Chondrocyte (in vitro differentiated cells): Measurements from ENCODE around the gene NCR3LG1. TPM values are rescaled to one million over a fixed set of nuclear protein-coding genes. Genes with fewer than 3 reads are reported as not detected.

Experiments
- DNase-seq: peaks from one replicate; pipeline ENCODE4 v3.0.0; 2021; ENCODE audit warnings: mixed read lengths, low spot score
- H3K27ac Mint-ChIP-seq: one replicate; pipeline ENCODE4 v1.8.0; 2021; ENCODE audit warnings: mild to moderate bottlenecking, moderate library complexity, mixed read lengths; ENCODE audit not compliant: unreplicated experiment
- H3K27me3 Mint-ChIP-seq: 2 replicates; pipeline ENCODE4 v1.8.0; 2021; ENCODE audit warnings: low read depth, mixed read lengths
- H3K36me3 Mint-ChIP-seq: 2 replicates; pipeline ENCODE4 v1.8.0; 2021; ENCODE audit warnings: low read depth, mixed read lengths
- H3K4me1 Mint-ChIP-seq: 2 replicates; pipeline ENCODE4 v1.8.0; 2021; ENCODE audit warnings: low read depth, mild to moderate bottlenecking, mixed read lengths
- H3K4me3 Mint-ChIP-seq: one replicate; pipeline ENCODE4 v1.8.0; 2021; ENCODE audit warnings: mild to moderate bottlenecking, moderate library complexity, mixed read lengths; ENCODE audit not compliant: unreplicated experiment
- H3K9me3 Mint-ChIP-seq: 2 replicates; pipeline ENCODE4 v1.8.0; 2021; ENCODE audit warnings: low read depth, mixed read lengths
- total RNA-seq: library from RNA; stranded (reverse); gene quantifications from 3 replicates; pipeline ENCODE4 v1.2.1, GENCODE V29; 2021
- TF ChIP-seq, protein P1 (sequence below): fragments of 200-600 bp; sonication (generic); IDR thresholded peaks from 2 replicates; pipeline ENCODE4 v1.5.0; 2021; ENCODE audit warnings: antibody characterized with exemption, mild to moderate bottlenecking, moderate library complexity

NCR3LG1 gene
- total RNA-seq, 1 donor from 2014 or later: 9.4 TPM

GRCh38 chr11:17405232-17406005, 53.8 kb downstream of the NCR3LG1 start:
- Mint-ChIP-seq H3K4me3 (peak overlapping the region; percentile 45), H3K9me3 (peaks cover 5% of the 10 kb centered on the region), H3K4me1 (peaks cover 10% of the 10 kb centered on the region), H3K36me3 (no peaks in the 10 kb centered on the region), H3K27me3 (peaks cover 4% of the 10 kb centered on the region), H3K27ac (peak overlapping the region; percentile 75)
- peak; percentile 71 for DNase-seq
- TF ChIP-seq, protein P1, sequence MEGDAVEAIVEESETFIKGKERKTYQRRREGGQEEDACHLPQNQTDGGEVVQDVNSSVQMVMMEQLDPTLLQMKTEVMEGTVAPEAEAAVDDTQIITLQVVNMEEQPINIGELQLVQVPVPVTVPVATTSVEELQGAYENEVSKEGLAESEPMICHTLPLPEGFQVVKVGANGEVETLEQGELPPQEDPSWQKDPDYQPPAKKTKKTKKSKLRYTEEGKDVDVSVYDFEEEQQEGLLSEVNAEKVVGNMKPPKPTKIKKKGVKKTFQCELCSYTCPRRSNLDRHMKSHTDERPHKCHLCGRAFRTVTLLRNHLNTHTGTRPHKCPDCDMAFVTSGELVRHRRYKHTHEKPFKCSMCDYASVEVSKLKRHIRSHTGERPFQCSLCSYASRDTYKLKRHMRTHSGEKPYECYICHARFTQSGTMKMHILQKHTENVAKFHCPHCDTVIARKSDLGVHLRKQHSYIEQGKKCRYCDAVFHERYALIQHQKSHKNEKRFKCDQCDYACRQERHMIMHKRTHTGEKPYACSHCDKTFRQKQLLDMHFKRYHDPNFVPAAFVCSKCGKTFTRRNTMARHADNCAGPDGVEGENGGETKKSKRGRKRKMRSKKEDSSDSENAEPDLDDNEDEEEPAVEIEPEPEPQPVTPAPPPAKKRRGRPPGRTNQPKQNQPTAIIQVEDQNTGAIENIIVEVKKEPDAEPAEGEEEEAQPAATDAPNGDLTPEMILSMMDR: peak; percentile 24

DNA sequence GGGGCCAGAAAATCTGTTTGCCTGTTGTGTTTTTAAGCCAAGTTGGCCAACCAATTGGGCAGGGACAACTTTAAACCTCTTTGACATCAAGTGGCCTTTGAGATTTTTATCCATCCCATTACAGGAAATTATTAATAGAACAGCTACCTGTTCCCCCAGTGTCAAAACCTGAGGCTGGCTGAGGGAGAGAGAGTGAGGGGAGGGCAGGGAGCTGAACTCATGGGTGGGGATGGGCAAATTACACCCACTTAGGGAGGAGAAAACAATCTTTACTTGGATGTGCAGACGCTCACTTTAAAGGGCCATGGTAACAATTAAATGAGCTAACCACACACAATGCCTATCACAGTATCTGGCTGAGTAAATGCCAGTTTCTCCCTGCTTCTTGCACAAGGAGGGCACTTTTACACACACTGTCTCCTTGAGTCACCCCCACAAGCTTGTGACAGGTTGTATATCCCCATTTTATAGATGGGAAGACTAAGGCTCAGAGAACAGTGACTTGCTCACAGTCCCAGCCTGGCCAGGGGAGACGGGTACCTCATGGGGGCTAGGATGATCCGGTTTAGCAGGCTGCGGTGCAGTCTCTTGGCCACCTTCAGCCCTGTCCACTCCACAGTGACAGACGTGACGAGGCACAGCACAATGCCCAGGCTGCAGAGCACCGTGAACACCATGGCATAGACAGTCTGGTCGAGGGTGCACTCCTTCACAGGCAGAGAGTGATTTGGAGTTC, 54.6 kb downstream of the NCR3LG1 start:
- Mint-ChIP-seq H3K27ac (peak overlapping the region; percentile 75), H3K9me3 (peaks cover 5% of the 10 kb centered on the region)

DNA sequence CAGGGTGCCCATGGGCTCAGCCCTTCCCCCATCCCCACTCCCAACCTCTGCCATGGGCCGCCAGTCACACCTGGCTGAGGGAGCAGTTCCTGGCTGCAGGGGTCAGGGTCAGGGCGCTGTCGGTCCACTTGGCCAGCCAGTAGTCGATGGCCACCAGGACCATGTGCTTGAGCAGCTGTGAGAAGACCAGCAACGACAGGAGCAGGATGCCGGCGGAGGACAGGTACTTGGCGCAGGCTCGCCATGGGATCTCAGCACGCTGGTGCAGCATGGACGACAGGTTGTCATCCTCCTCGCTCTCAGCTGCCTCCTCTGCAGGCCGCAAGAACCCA, 55.2 kb downstream of the NCR3LG1 start:
- peaks cover 5% of the 10 kb centered on the region for H3K9me3 Mint-ChIP-seq
- TF ChIP-seq, protein P1: no peak
- peaks cover 8% of the 10 kb centered on the region for H3K27me3 Mint-ChIP-seq
- no peaks in the 10 kb centered on the region for H3K36me3 Mint-ChIP-seq
- no peak overlapping the region for H3K4me3 Mint-ChIP-seq
- H3K27ac Mint-ChIP-seq: no peak overlapping the region
- peaks cover 10% of the 10 kb centered on the region for H3K4me1 Mint-ChIP-seq
- peak; percentile 86 for DNase-seq

More for the DNA sequence above, 54.6 kb downstream of the NCR3LG1 start:
- TF ChIP-seq, protein P1: no peak
- no peak for DNase-seq
- H3K27me3 Mint-ChIP-seq: peaks cover 5% of the 10 kb centered on the region
- peaks cover 10% of the 10 kb centered on the region for H3K4me1 Mint-ChIP-seq
- H3K36me3 Mint-ChIP-seq: no peaks in the 10 kb centered on the region
- no peak overlapping the region for H3K4me3 Mint-ChIP-seq

DNA sequence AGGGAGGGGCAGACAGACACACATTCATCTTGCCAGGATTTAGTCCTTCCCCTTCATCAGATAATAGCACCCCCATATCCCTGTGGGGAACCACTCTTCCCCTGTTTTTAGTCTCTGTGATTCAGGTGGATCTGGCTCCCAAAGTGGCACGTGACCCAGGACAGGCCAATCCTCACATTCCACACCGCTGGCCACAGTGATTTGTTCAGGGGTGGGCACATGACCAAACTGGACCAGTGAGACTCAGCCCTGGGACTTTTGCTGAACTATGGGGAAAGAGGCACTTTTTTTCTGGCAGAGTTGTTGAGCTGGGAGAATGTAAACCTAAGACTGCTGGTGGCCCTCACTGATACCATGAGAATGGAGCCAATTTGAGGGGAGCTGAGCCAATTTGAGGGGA, 56.0 kb downstream of the NCR3LG1 start:
- peaks cover 5% of the 10 kb centered on the region for H3K9me3 Mint-ChIP-seq
- DNase-seq: no peak
- no peak overlapping the region for H3K4me3 Mint-ChIP-seq
- no peak overlapping the region for H3K27ac Mint-ChIP-seq
- no peaks in the 10 kb centered on the region for H3K36me3 Mint-ChIP-seq
- H3K4me1 Mint-ChIP-seq: peaks cover 10% of the 10 kb centered on the region
- H3K27me3 Mint-ChIP-seq: peaks cover 9% of the 10 kb centered on the region
- TF ChIP-seq, protein P1: no peak

DNA sequence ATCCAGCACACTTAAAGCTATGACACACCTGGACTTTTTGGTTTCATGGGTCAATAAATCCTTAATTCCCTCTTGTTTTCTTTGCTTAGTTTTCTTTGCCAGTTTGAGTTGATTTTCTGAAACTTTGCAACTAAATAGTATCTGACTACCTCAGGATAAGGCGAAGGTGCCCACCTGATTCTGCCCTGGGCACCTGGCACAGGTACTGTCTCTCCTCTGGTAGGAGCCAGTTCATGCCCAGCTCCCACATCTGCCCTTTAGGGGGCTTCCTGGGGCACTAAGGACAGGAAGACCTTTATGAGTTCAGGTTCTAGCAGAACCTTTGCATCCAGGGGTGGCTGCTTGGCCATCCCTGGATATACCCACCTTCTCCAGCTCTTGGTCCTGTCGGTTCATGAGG, 56.4 kb downstream of the NCR3LG1 start:
- no peak overlapping the region for H3K27ac Mint-ChIP-seq
- no peak overlapping the region for H3K4me3 Mint-ChIP-seq
- TF ChIP-seq, protein P1: no peak
- peaks cover 5% of the 10 kb centered on the region for H3K9me3 Mint-ChIP-seq
- no peak for DNase-seq
- no peaks in the 10 kb centered on the region for H3K36me3 Mint-ChIP-seq
- H3K27me3 Mint-ChIP-seq: peaks cover 9% of the 10 kb centered on the region
- H3K4me1 Mint-ChIP-seq: peaks cover 10% of the 10 kb centered on the region
